ENCODE measurements around the gene DTX3L.
"Not testable (repeated sequence)": the region's sequence is repeated elsewhere in the genome, so short reads cannot be mapped to it uniquely, and the experiment has no call there.

Gene DTX3L

GRCh38 chr3:122562923-122563716, 1.0 kb upstream of the DTX3L start:
- no peak for DNase-seq (ENCODE audit: low read depth)

GRCh38 chr3:122563717-122564025, 467 bp upstream of the DTX3L start:
- no peak for DNase-seq (ENCODE audit: low read depth)

- not testable (repeated sequence) for DNase-seq (ENCODE audit: low read depth)
Measured at GRCh38 chr3:122568131-122568530, 4.0 kb downstream of the DTX3L start.

GRCh38 chr3:122568755-122569154, 4.6 kb downstream of the DTX3L start:
- DNase-seq (ENCODE audit: low read depth) = no peak

DNA sequence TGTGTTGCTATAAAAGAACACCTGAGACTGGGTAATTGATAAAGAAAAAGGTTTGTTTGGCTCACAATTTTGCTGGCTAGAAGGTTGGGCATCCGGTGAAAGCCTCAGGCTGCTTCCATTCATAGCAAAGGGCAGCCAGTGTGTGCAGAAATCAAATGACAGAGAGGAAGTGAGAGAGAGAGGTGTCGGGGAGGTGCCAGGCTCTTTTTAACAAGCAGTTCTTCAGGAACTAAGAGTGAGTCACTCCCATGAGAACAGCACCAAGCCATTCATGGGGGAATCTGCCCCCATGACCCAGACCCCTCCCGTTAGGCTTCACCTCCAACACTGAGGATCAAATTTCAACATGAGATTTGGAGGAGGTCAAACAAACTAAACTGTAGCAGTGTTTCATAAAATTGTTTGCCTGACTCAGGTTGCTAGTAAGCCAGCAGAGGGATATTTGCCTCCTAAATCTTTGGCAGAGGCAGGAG, 8.8 kb downstream of the DTX3L start:
- no peak for DNase-seq (ENCODE audit: low read depth)

DNA sequence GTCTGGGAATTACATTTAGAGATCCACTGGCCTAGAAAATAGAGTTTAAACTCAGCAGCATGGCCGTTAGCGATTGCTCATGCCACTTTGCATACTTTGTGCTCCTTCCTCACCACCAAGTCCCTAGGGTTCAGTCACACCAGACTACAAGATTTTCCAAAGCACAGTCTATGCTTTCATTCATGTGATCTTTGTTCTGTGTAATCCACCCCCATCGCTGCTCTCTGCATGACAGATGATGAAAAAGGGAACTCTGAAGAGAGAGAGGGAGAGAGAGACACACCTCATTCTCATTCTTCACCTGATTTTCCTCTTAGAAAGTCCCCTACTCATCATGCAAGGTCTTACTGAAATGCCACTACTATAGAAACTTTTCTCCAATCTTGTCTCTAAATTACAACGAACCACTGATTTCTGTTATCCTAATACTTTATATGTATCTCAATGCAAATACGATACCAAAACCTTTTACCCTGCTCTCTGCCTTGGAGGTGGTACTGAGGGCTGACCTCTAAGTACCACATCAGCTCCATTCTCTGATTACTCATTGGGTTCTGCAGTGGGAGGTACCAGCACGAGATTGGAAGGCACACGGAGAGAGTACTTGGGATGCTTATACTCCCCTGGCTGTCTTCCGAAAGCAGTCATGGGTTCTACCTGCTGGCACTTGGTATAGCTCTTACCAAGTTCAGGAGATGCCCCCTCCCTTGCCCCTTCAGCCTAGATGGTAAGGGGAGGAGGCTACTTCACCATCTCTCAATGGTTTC, 12.2 kb downstream of the DTX3L start:
- no peak for DNase-seq (ENCODE audit: low read depth)

- peak; percentile 26 for DNase-seq (ENCODE audit: low read depth)
Measured at GRCh38 chr3:122577409-122578031, 13.4 kb downstream of the DTX3L start, which contains the start of gene PARP15. Gene PARP15 (plus strand): TSS chr3:122577650. CDS start chr3:122577668, 18 bp downstream.

DNA sequence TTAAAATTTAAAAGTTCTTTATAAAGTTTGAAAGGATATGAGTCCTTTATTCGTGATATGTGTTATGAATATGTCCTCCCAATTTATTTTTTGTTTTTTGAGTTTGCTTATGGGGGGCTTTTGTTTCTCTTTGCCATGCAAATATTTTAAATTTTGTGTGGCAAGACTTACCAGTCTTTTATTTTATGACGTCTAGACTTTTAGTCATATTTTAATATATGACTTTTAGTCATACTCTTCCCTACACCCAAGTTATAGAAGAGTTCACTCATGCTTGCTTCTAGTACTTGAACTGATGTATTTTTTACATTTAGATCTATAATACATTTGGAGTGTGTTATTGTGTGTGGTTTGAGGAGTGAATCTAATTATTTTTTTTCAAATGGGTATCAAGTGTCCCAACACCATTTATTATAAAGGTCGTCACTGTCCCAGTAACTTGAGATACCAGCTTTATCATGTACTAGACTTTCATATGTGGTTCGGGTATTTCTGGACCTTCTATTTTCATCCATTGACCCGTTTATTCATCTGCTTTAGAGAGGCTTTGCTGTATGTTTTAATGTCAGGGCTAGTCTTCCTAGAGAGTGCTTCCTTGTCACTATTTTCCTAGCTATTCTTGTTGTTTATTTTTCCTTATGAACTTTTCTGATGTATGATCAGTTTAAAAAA, 14.1 kb downstream of the DTX3L start:
- DNase-seq (ENCODE audit: low read depth) = no peak

GRCh38 chr3:122580470-122580869, 16.3 kb downstream of the DTX3L start:
- DNase-seq (ENCODE audit: low read depth) = no peak

GRCh38 chr3:122581622-122582021, 17.5 kb downstream of the DTX3L start:
- DNase-seq (ENCODE audit: low read depth) = no peak

GRCh38 chr3:122582390-122582789, 18.3 kb downstream of the DTX3L start:
- no peak for DNase-seq (ENCODE audit: low read depth)

GRCh38 chr3:122586098-122586497, 22.0 kb downstream of the DTX3L start:
- DNase-seq (ENCODE audit: low read depth) = no peak

GRCh38 chr3:122586773-122587485, 22.8 kb downstream of the DTX3L start:
- no peak for DNase-seq (ENCODE audit: low read depth)

DNA sequence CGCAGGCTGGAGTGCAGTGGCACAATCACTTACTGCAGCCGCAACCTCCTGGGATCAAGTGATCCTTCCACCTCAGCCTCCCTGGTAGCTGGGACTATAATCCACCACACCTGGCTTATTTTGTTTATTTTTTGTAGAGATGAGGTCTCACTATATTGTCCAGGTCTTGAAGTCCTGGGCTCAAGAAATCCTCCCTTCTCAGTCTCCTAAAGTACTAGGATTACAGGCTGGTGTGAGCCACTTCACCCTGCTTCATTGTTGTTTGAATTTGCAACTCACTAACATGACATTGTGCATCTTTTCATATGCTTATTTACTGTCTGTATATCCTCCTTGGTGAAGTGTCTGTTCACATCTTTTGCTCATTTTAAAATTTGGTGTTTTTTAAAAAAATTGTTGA, 23.4 kb downstream of the DTX3L start:
- no peak for DNase-seq (ENCODE audit: low read depth)

DNA sequence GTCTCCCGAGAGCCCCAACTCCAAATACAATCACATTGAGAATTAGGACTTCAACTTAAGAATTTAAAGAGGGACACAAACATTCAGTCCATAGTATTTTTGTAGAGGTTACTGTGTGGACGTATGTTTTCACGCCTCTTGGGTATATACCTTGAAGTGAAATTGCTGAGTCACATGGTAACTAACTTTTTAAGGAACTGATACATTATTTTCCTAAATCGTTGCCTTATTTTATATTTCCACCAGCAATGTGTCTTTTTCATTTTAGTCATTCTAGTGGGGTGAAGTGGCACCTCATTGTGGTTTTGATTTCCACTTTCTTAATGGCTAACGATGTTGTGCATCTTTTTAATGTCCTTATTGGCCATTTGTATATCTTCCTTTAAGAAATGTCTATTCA, 25.2 kb downstream of the DTX3L start:
- no peak for DNase-seq (ENCODE audit: low read depth)

- DNase-seq (ENCODE audit: low read depth) = no peak
Measured at GRCh38 chr3:122590610-122591009, 26.5 kb downstream of the DTX3L start.

- no peak for DNase-seq (ENCODE audit: low read depth)
Measured at GRCh38 chr3:122594025-122594424, 29.9 kb downstream of the DTX3L start.

DNA sequence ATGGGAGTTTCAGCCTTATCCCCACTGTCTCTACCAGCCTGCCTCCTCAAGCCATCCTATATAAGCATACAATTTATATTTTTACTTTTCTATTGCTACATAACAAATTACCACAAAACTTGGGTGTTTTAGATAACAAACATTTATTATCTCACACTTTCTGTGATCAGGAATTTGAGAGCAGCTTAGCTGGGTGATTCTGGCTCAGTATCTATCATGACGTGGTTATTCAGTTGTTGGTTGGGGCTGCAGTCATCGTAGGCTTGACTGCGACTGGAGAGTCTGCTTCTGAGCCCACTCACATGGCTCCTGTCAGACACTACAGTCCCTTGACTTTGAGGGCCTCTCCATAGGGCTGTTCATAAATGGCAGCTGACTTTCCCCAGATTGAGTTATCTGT, 34.0 kb downstream of the DTX3L start:
- DNase-seq (ENCODE audit: low read depth) = no peak

GRCh38 chr3:122598556-122598955, 34.4 kb downstream of the DTX3L start:
- DNase-seq (ENCODE audit: low read depth) = no peak

- no peak for DNase-seq (ENCODE audit: low read depth)
Measured at GRCh38 chr3:122602011-122602710, 38.0 kb downstream of the DTX3L start.

- DNase-seq (ENCODE audit: low read depth) = no peak
Measured at GRCh38 chr3:122603056-122603455, 38.9 kb downstream of the DTX3L start.
